ENCODE data around the gene SRPRB.

The SRPRB gene

GRCh38 chr3:133840055-133840737 lies 34.6 kb downstream of the SRPRB start:
- no peak for DNase-seq (ENCODE audit: low spot score)
- in situ Hi-C loops (cut with MboI; ENCODE audit: low pct_unique_long_range_greater_than_20kb, low sequenced_read_pairs, unreplicated experiment) = no loop called here
- no peak for TF ChIP-seq CTCF (IDR thresholded peaks at IDR 0.05; ENCODE audit: extremely low read depth, insufficient read depth, missing control alignments)

- DNase-seq (ENCODE audit: low spot score) = no peak
- TF ChIP-seq CTCF (IDR thresholded peaks at IDR 0.05; ENCODE audit: extremely low read depth, insufficient read depth, missing control alignments) = no peak
- in situ Hi-C loops (cut with MboI; ENCODE audit: low pct_unique_long_range_greater_than_20kb, low sequenced_read_pairs, unreplicated experiment) = no loop called here
Measured at GRCh38 chr3:133840767-133841166, 35.2 kb downstream of the SRPRB start.

GRCh38 chr3:133841196-133841595 lies 35.6 kb downstream of the SRPRB start:
- DNase-seq (ENCODE audit: low spot score) = no peak
- in situ Hi-C loops (cut with MboI; ENCODE audit: low pct_unique_long_range_greater_than_20kb, low sequenced_read_pairs, unreplicated experiment) = no loop called here
- TF ChIP-seq CTCF (IDR thresholded peaks at IDR 0.05; ENCODE audit: extremely low read depth, insufficient read depth, missing control alignments) = no peak

GRCh38 chr3:133842158-133842557 lies 36.5 kb downstream of the SRPRB start:
- no peak for DNase-seq (ENCODE audit: low spot score)
- TF ChIP-seq CTCF (IDR thresholded peaks at IDR 0.05; ENCODE audit: extremely low read depth, insufficient read depth, missing control alignments) = no peak
- in situ Hi-C loops (cut with MboI; ENCODE audit: low pct_unique_long_range_greater_than_20kb, low sequenced_read_pairs, unreplicated experiment) = no loop called here

GRCh38 chr3:133843634-133844033 lies 38.0 kb downstream of the SRPRB start:
- no peak for TF ChIP-seq CTCF (IDR thresholded peaks at IDR 0.05; ENCODE audit: extremely low read depth, insufficient read depth, missing control alignments)
- DNase-seq (ENCODE audit: low spot score) = no peak
- in situ Hi-C loops (cut with MboI; ENCODE audit: low pct_unique_long_range_greater_than_20kb, low sequenced_read_pairs, unreplicated experiment) = no loop called here

GRCh38 chr3:133845127-133845526 lies 39.5 kb downstream of the SRPRB start:
- DNase-seq (ENCODE audit: low spot score) = no peak
- TF ChIP-seq CTCF (IDR thresholded peaks at IDR 0.05; ENCODE audit: extremely low read depth, insufficient read depth, missing control alignments) = no peak
- in situ Hi-C loops (cut with MboI; ENCODE audit: low pct_unique_long_range_greater_than_20kb, low sequenced_read_pairs, unreplicated experiment) = no loop called here
